HG03175 (cell line): ENCODE measurements around the gene NDNF.
A peak's percentile ranks its signal among the peaks of the same experiment; 100 is the strongest.

Experiments used
- ATAC-seq: cut with Tn5 transposase; IDR thresholded peaks from one replicate; pipeline ENCODE4 v1.9.1; 2021; ENCODE audit warnings: mild to moderate bottlenecking, moderate library complexity; ENCODE audit not compliant: unreplicated experiment

Gene NDNF, protein sequence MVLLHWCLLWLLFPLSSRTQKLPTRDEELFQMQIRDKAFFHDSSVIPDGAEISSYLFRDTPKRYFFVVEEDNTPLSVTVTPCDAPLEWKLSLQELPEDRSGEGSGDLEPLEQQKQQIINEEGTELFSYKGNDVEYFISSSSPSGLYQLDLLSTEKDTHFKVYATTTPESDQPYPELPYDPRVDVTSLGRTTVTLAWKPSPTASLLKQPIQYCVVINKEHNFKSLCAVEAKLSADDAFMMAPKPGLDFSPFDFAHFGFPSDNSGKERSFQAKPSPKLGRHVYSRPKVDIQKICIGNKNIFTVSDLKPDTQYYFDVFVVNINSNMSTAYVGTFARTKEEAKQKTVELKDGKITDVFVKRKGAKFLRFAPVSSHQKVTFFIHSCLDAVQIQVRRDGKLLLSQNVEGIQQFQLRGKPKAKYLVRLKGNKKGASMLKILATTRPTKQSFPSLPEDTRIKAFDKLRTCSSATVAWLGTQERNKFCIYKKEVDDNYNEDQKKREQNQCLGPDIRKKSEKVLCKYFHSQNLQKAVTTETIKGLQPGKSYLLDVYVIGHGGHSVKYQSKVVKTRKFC

GRCh38 chr4:121072224-121073003 lies at the start of gene NDNF:
TSS of gene NDNF (minus strand) at chr4:121072535. CDS start at chr4:121045837, 26,698 bp downstream.
- peak; percentile 35 for ATAC-seq

DNA sequence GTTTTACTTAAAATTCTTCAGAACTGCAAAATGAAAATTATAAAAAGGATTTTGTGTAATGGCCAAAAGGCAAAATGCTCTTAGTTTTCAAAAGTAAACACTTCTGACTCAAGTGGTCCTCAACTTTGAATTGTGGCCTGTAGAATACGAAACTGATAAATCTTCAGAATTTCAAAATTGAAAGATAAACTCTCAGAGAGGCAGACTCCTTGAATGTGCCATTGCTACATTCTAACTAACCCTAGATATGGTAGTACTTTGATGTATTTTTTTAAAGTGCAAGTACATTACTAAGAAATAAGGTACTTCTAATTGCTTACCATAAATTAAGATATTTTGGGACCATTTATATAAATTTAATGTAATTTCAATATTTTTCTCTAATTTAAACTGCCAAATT lies 47.4 kb upstream of the NDNF start:
- ATAC-seq: no peak

GRCh38 chr4:121118344-121118743 lies 46.0 kb upstream of the NDNF start:
- ATAC-seq: no peak

GRCh38 chr4:121114756-121115155 lies 42.4 kb upstream of the NDNF start:
- no peak for ATAC-seq

DNA sequence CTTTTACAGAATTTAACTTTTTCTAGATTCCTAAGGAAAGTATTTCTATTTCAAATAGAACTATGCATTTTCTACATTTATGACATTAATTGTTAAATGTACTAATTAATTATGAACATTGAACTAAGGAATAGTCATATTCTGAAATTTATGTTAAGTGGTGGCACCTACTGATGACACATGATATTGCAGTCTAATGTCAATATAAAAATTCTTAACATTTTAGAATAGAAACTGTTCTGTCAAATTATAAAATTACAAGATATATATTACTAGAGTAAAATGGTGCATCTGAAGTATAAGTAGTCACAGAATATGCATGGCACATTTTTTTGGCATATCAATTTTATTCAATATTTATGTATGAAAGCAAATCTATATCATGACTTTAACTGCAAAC lies 40.2 kb upstream of the NDNF start:
- no peak for ATAC-seq

GRCh38 chr4:121108557-121108956 lies 36.2 kb upstream of the NDNF start:
- ATAC-seq: no peak

DNA sequence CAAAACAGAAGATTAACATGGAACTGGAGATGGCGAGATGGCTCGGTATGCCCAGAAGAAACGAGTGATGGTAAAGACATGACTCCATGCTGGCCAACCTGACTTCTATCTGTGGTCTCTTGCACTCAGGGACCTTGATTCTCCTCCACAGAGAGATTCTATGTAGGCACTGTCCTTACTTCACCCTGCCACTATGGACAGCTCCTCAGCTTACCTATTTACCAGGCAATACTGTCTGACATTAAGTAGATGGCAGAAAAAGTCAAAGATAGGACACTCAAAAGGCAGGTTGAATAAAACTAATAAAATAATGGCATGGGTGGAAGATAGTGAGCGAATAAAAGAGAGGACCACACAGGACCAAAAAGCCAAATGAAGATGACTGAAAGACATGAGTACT lies 35.2 kb upstream of the NDNF start:
- no peak for ATAC-seq

DNA sequence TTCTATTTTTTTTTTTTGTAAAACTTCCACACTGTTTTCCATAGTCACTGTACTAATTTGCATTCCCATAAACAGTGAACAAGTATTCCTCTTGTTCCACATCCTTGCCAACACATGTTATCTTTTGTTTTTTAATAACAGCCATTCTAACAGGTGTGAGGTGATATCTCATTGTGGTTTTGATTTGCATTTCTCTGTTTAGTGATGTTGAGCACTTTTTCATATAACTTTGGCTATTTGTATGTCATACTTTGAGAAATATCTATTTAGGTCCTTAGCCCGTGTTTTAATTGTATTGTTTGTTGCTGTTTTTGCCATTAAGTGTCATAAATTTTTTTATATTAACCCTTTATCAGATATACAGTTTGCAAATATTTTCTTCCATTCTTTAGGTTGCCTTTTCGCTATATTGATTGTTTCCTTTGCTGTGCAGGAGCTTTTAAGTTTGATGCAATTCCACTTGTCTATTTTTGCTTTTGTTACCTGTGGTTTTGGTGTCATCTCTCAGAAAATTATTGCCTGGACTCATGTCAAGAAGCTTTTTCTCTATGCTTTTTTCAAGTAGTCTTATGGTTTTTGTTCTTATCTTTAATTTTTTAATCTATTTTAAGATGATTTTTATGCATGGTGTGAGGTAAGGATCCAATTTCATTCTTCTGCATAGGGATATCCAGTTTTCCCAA lies 27.9 kb upstream of the NDNF start:
- no peak for ATAC-seq

GRCh38 chr4:121098266-121098665 lies 25.9 kb upstream of the NDNF start:
- ATAC-seq: no peak

DNA sequence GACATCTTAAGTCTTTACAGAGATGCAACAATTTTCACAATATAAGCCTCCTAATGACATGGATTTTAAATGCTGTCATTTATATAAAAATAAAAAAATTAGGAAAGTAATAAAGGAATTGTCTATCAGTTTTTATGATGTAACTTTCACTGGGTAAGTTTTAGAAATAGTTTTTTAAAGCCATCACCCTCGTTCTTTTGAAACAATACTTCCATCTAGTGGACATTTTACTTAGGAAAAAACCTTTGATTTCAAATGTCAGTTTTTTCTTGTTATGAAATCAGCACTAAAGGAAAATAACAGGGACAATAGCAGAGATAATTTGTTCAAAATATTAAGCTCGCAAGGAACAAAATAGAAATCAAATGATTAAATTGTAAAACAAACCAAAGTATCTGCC lies 24.3 kb upstream of the NDNF start:
- no peak for ATAC-seq

GRCh38 chr4:121096191-121096590 lies 23.9 kb upstream of the NDNF start:
- ATAC-seq: no peak

GRCh38 chr4:121094297-121094966 lies 22.1 kb upstream of the NDNF start:
- ATAC-seq: no peak

- no peak for ATAC-seq
These were observed 20.9 kb upstream of the NDNF start for GRCh38 chr4:121093261-121093660.

- no peak for ATAC-seq
These were observed 19.6 kb upstream of the NDNF start for GRCh38 chr4:121091941-121092340.

DNA sequence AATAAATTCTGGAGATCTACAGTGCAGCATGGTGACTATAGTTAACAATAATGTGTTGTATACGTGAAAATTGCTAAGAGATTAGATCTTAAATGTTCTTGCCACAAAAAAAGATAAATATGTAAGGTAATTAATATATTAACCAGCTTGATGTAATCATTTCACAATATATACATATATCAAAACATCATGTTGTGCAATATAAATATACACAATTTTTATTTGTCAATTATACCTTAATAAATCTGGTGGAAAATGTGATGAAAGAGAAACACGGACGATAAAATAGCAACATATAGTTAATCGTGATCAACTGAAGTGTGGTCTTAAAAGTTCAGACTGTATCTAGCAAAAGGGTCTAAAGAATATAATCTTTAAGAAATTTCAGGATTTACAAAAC lies 16.5 kb upstream of the NDNF start:
- no peak for ATAC-seq

- ATAC-seq: no peak
These were observed 7.0 kb upstream of the NDNF start for GRCh38 chr4:121079376-121079775.

GRCh38 chr4:121077496-121077895 lies 5.2 kb upstream of the NDNF start:
- no peak for ATAC-seq

DNA sequence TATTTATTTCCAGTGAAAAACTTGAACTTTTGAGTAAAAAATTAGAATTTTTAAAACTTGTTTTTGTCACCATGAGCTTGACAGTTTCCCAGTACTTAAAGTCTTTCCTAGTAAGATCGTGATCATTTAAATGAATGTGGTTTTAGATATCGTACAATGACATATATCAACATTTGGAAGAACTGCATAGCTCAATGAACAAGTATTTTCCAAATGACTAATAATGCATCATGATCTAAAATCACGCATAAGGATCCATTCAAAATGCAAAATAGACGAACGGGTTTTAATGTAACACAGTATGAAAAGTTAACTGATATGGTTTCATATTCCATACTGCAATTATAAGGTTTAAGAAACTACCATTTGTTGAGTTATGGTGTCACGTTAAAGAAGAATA lies 4.1 kb upstream of the NDNF start:
- no peak for ATAC-seq

- no peak for ATAC-seq
These were observed 1.5 kb upstream of the NDNF start for GRCh38 chr4:121073672-121074381.

DNA sequence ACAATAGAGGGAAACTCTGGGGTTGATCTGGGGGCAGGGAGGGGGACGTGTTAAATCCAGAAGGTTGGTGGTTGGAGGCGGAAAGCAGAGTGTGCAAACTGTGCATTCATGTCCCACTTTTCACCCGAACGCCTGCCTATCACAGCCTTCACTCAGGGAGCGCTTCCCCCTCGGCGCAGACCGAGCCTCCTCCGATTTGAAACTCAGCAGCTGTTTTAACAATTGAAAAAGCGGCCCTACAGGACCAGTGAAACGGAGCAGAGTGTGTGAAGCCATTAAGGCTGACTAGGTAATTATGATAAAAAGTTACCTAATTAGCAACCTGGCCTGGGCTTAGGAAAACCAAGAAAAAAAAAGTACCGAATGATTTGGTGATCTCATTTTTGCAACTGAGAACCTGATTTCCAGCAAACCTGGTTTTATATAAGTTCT lies 685 bp upstream of the NDNF start:
- no peak for ATAC-seq
